H1 (cell line): ENCODE measurements around the gene LAMP1. TPM values are rescaled to one million over a fixed set of nuclear protein-coding genes. Genes with fewer than 3 reads are reported as not detected.

Source experiments
- CTCF ChIA-PET: fragments of 300-600 bp; sonication (Branson Sonifier 250); formaldehyde crosslinking; loops from one replicate; lab custom pipeline; 2021; ENCODE audit not compliant: partially characterized antibody; lab: Charles Lee
- POLR2A ChIA-PET: fragments of 300-600 bp; sonication (Branson Sonifier 250); formaldehyde crosslinking; loops from one replicate; lab custom pipeline; 2021; ENCODE audit warnings: inconsistent platforms; ENCODE audit not compliant: partially characterized antibody; lab: Charles Lee
- DNase-seq, 2 experiments: peaks; one replicate each; pipeline versions ENCODE4 v3.0.0 to v3.0.0-alpha.2; 2010 to 2022; ENCODE audit warnings: low spot score in 2 of 2, low read depth in 1 of 2, mixed read lengths in 1 of 2
- FAIRE-seq: peaks from 2 replicates; lab custom pipeline; 2011; peaks lifted over from hg19 to GRCh38; lab: Jason Lieb, UNC
- H2AFZ ChIP-seq: 2 replicates; pipeline ENCODE4 v1.8.1; 2012; ENCODE audit warnings: low read length, inconsistent platforms
- H2AK5ac ChIP-seq: 2 replicates; pipeline ENCODE4 v1.6.1; 2013; ENCODE audit warnings: low read depth, low read length
- H2BK120ac ChIP-seq: replicated peaks from 2 replicates; pipeline ENCODE3; 2013; ENCODE audit warnings: low read depth, low read length, inconsistent platforms
- H2BK12ac ChIP-seq: 2 replicates; pipeline ENCODE4 v1.6.1; 2013; ENCODE audit warnings: low read depth, low read length
- H2BK15ac ChIP-seq: 2 replicates; pipeline ENCODE4 v1.6.1; 2013; ENCODE audit warnings: low read length
- H2BK20ac ChIP-seq: 2 replicates; pipeline ENCODE4 v1.6.1; 2013; ENCODE audit warnings: low read length
- H2BK5ac ChIP-seq: 2 replicates; pipeline ENCODE4 v1.6.1; 2013; ENCODE audit warnings: low read depth, low read length
- H3K14ac ChIP-seq: 2 replicates; pipeline ENCODE4 v1.6.1; 2013; ENCODE audit warnings: inconsistent platforms; ENCODE audit not compliant: insufficient read length
- H3K18ac ChIP-seq: 2 replicates; pipeline ENCODE4 v1.6.1; 2013; ENCODE audit warnings: low read length; ENCODE audit errors: extremely low read depth
- H3K23ac ChIP-seq: 2 replicates; pipeline ENCODE4 v1.6.1; 2013; ENCODE audit warnings: inconsistent platforms; ENCODE audit not compliant: insufficient read length
- H3K23me2 ChIP-seq: 2 replicates; pipeline ENCODE4 v1.6.1; 2013; ENCODE audit warnings: low read depth, low read length
- H3K27ac ChIP-seq: 2 replicates; pipeline ENCODE4 v1.6.1; 2011; ENCODE audit warnings: low read depth, low read length, inconsistent platforms
- H3K27me3 ChIP-seq, 4 experiments: replicated peaks in 1 of 4; 1 replicate in 1 of 4; 2 replicates in 3 of 4; pipeline versions ENCODE4 v1.6.1 to v1.8.1; 2011 to 2013; ENCODE audit warnings: low read length in 3 of 4, mild to moderate bottlenecking in 3 of 4, inconsistent platforms in 2 of 4, mixed read lengths in 2 of 4, moderate library complexity in 1 of 4; ENCODE audit not compliant: control insufficient read depth in 3 of 4, insufficient read depth in 3 of 4; ENCODE audit errors: extremely low read depth in 1 of 4
- H3K36me3 ChIP-seq, 4 experiments: 2 replicates each; pipeline versions ENCODE4 v1.6.1 to v1.8.1; 2011 to 2013; ENCODE audit warnings: mild to moderate bottlenecking in 4 of 4, low read length in 3 of 4, moderate library complexity in 2 of 4, control low read depth in 1 of 4, inconsistent platforms in 1 of 4; ENCODE audit not compliant: insufficient read depth in 4 of 4, control insufficient read depth in 2 of 4
- H3K4ac ChIP-seq: replicated peaks from 2 replicates; pipeline ENCODE3; 2013; ENCODE audit warnings: low read length, low read depth, mixed read lengths, inconsistent platforms; ENCODE audit not compliant: insufficient read length
- H3K4me1 ChIP-seq, 4 experiments: replicated peaks in 1 of 4; 1 replicate in 1 of 4; 2 replicates in 3 of 4; pipeline versions ENCODE4 v1.6.1 to v1.8.1; 2011 to 2013; ENCODE audit warnings: low read length in 3 of 4, inconsistent platforms in 2 of 4, mixed read lengths in 1 of 4; ENCODE audit not compliant: insufficient read depth in 4 of 4, control insufficient read depth in 3 of 4
- H3K4me2 ChIP-seq, 2 experiments: 2 replicates each; pipeline versions ENCODE4 v1.6.1 to v1.8.1; 2011 to 2013; ENCODE audit warnings: low read depth in 2 of 2, low read length in 2 of 2, control low read depth in 1 of 2, inconsistent platforms in 1 of 2, mild to moderate bottlenecking in 1 of 2; ENCODE audit not compliant: insufficient read depth in 1 of 2
- H3K4me3 ChIP-seq, 4 experiments: fragments of 200-600, 300-600 bp in 1 of 4; sonication (generic), shearing (Covaris generic), sonication (Bioruptor Twin) in 1 of 4; 2 replicates each; pipeline versions ENCODE4 v1.5.1 to v1.8.1; 2011 to 2016; ENCODE audit warnings: low read length in 4 of 4, low read depth in 3 of 4, control low read depth in 2 of 4, inconsistent platforms in 2 of 4, mild to moderate bottlenecking in 2 of 4, mixed read lengths in 1 of 4, moderate library complexity in 1 of 4; ENCODE audit not compliant: insufficient read depth in 2 of 4; ENCODE audit errors: extremely low read depth in 1 of 4
- H3K56ac ChIP-seq: replicated peaks from 2 replicates; pipeline ENCODE3; 2013; ENCODE audit warnings: low read depth, mild to moderate bottlenecking, mixed read lengths, low read length, inconsistent platforms; ENCODE audit not compliant: insufficient read length
- H3K79me1 ChIP-seq: 2 replicates; pipeline ENCODE4 v1.6.1; 2013; ENCODE audit warnings: low read depth, low read length, control low read depth
- H3K79me2 ChIP-seq, 2 experiments: 2 replicates each; pipeline versions ENCODE4 v1.6.1 to v1.8.1; 2012 to 2013; ENCODE audit warnings: low read length in 2 of 2, mild to moderate bottlenecking in 2 of 2, inconsistent platforms in 1 of 2; ENCODE audit not compliant: insufficient read depth in 2 of 2, control insufficient read depth in 1 of 2
- H3K9ac ChIP-seq, 4 experiments: replicated peaks in 1 of 4; 1 replicate in 1 of 4; 2 replicates in 3 of 4; pipeline versions ENCODE4 v1.6.1 to v1.8.1; 2011 to 2013; ENCODE audit warnings: low read depth in 3 of 4, low read length in 3 of 4, control low read depth in 2 of 4, mild to moderate bottlenecking in 2 of 4, moderate library complexity in 2 of 4, inconsistent platforms in 1 of 4; ENCODE audit errors: extremely low read depth in 1 of 4
- H3K9me3 ChIP-seq, 2 experiments: 2 replicates each; pipeline versions ENCODE4 v1.6.1 to v1.8.1; 2012 to 2013; ENCODE audit warnings: mild to moderate bottlenecking in 2 of 2, moderate library complexity in 2 of 2, control low read depth in 1 of 2, inconsistent platforms in 1 of 2, low read depth in 1 of 2, low read length in 1 of 2, mixed read lengths in 1 of 2; ENCODE audit not compliant: insufficient read depth in 2 of 2
- H4K20me1 ChIP-seq, 2 experiments: replicated peaks in 1 of 2; 2 replicates each; pipeline versions ENCODE3 to v1.8.1; 2011 to 2013; ENCODE audit warnings: inconsistent platforms in 2 of 2, low read length in 2 of 2, mild to moderate bottlenecking in 1 of 2; ENCODE audit not compliant: insufficient read depth in 2 of 2, control insufficient read depth in 1 of 2
- H4K5ac ChIP-seq: 2 replicates; pipeline ENCODE4 v1.6.1; 2013; ENCODE audit warnings: low read length, low read depth, mixed read lengths, inconsistent platforms; ENCODE audit not compliant: insufficient read length
- H4K8ac ChIP-seq: 2 replicates; pipeline ENCODE4 v1.8.0; 2013; ENCODE audit warnings: mild to moderate bottlenecking, moderate library complexity, low read length, inconsistent platforms; ENCODE audit not compliant: insufficient read depth; ENCODE audit errors: extremely low read depth
- H4K91ac ChIP-seq: replicated peaks from 2 replicates; pipeline ENCODE3; 2013; ENCODE audit warnings: low read length, mixed read lengths, inconsistent platforms; ENCODE audit not compliant: insufficient read length
- CHD1 ChIP-seq: IDR thresholded peaks from 2 replicates; pipeline ENCODE4 v1.6.1; 2012; ENCODE audit warnings: low read depth, low read length, improper control_type of control experiment
- CREB1 ChIP-seq: IDR thresholded peaks from 2 replicates; pipeline ENCODE4 v1.6.1; 2012; ENCODE audit warnings: inconsistent platforms
- EP300 ChIP-seq, 2 experiments: IDR thresholded peaks; 1 replicate in 1 of 2; 2 replicates in 1 of 2; pipeline ENCODE4 v1.6.1; 2011 to 2012; ENCODE audit warnings: low read depth in 2 of 2, low read length in 2 of 2, mild to moderate bottlenecking in 2 of 2, borderline replicate concordance in 1 of 2, inconsistent platforms in 1 of 2, moderate library complexity in 1 of 2
- KDM4A ChIP-seq: IDR thresholded peaks from one replicate; pipeline ENCODE4 v1.7.1; 2012; ENCODE audit warnings: low read depth, mild to moderate bottlenecking, moderate library complexity, low read length, inconsistent platforms; ENCODE audit not compliant: severe bottlenecking
- POLR2A ChIP-seq, 2 experiments: IDR thresholded peaks; 1 replicate in 1 of 2; 2 replicates in 1 of 2; pipeline ENCODE4 v1.6.1; 2011; ENCODE audit warnings: low read depth in 2 of 2, low read length in 2 of 2, mild to moderate bottlenecking in 2 of 2; ENCODE audit errors: control extremely low read depth in 1 of 2
- POLR2AphosphoS5 ChIP-seq: IDR thresholded peaks from 2 replicates; pipeline ENCODE4 v1.6.1; 2011; ENCODE audit warnings: low read depth, low read length
- SP4 ChIP-seq: IDR thresholded peaks from 2 replicates; pipeline ENCODE4 v1.6.1; 2012; ENCODE audit warnings: low read length, inconsistent platforms
- ZNF274 ChIP-seq: IDR thresholded peaks from 2 replicates; pipeline ENCODE4 v1.7.0; 2012; ENCODE audit warnings: low read length, borderline replicate concordance; ENCODE audit errors: extremely low read depth
- whole genome bisulfite sequencing, 2 experiments: shearing (Covaris generic) in 1 of 2; methylation state at CpG; one replicate each; pipeline versions ENCODE4 v1.1.6 to v1.1.7; 2013 to 2015; ENCODE audit warnings: low lambda C conversion rate in 2 of 2, mixed read lengths in 2 of 2, inconsistent platforms in 1 of 2, low coverage in 1 of 2, missing lambda C conversion rate in 1 of 2; ENCODE audit not compliant: insufficient replicate concordance in 2 of 2, insufficient coverage in 1 of 2, insufficient read length in 1 of 2; ENCODE audit errors: extremely low coverage in 1 of 2, missing lambda C conversion rate in 1 of 2; 5-methylcytosine and 5-hydroxymethylcytosine counted together
- polyA plus RNA-seq, 7 experiments: library from polyadenylated mRNA; depleted of rRNA in 3 of 7; stranded (reverse) in 5 of 7; unstranded in 2 of 7; fragments of >200 nt in 5 of 7; fragments of 200-250 nt in 2 of 7; gene quantifications; 1 replicate in 5 of 7; 2 replicates in 1 of 7; 4 replicates in 1 of 7; pipeline versions ENCODE4 v1.2.1 to v1.2.3, GENCODE V29; 2011 to 2013; ENCODE audit warnings: missing spikeins in 2 of 7, mixed read lengths in 2 of 7
- total RNA-seq: library from RNA; stranded (reverse); fragmentation: NEBNext Ultra II Directional; extraction: Animal tissue kit (Norgen Biotek cat#: 25700); gene quantifications from 2 replicates; pipeline ENCODE4 v1.2.1, GENCODE V29; 2021

The LAMP1 gene
- total and polyA plus RNA-seq, 2 of the 8 experiments (the other 6 are each of a cell fraction or from before 2014, with no cell fraction given) = 97.6 to 140 TPM

DNA sequence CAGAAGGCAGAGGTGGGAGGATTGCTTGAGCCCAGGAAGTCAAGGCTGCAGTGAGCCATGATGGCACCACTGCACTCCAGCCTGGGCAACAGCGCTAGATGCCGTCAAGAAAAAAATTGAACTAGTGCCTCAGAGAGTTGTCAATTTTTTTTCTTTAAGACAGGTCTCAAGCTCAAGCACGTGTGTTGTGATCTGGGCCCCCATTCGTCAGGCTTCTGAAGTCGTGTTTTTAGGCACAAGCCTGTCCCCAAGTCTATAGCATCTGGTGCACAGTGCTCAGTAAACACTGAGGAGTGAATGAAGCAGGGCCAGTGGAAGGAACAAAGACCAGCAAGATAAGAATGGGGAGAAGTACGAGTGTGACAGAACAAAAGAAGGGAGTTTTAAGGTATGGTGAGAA lies 23.7 kb upstream of the LAMP1 start:
- no peak overlapping the region for H4K91ac ChIP-seq
- no peaks in the 10 kb centered on the region for H3K27me3 ChIP-seq
- H2BK120ac ChIP-seq = no peak overlapping the region
- H2BK20ac ChIP-seq = no peak overlapping the region
- no peak overlapping the region for H2BK5ac ChIP-seq
- H3K14ac ChIP-seq = no peak overlapping the region
- H2BK15ac ChIP-seq = no peak overlapping the region
- H3K23me2 ChIP-seq = no peaks in the 10 kb centered on the region
- no peak overlapping the region for H3K27ac ChIP-seq
- ChIA-PET CTCF (interaction anchor here (0.6 to 2.9 kb wide), 7 partner anchors 9 to 178 kb away, joined by 3 to 11 read pairs (median 3); no protein-coding TSS in a partner anchor), POLR2A (interaction anchor here (0.7 to 1.5 kb wide), 3 partner anchors 9 to 56 kb away, joined by 3 read pairs; no protein-coding TSS in a partner anchor)
- H3K4ac ChIP-seq = no peak overlapping the region
- no peak overlapping the region for H2BK12ac ChIP-seq
- no peak overlapping the region for H3K18ac ChIP-seq
- H3K79me2 ChIP-seq = no peaks in the 10 kb centered on the region
- no peak overlapping the region for H3K4me3 ChIP-seq
- no peak overlapping the region for H3K9ac ChIP-seq
- H4K5ac ChIP-seq = no peak overlapping the region
- H4K20me1 ChIP-seq = no peaks in the 10 kb centered on the region
- no peaks in the 10 kb centered on the region; a peak in 1 of 8 replicates for H3K36me3 ChIP-seq
- no peak overlapping the region for H3K56ac ChIP-seq
- FAIRE-seq (no peak), DNase-seq (no peak)
- H2AFZ ChIP-seq = no peak overlapping the region
- H3K4me1 ChIP-seq = no peaks in the 10 kb centered on the region
- H3K4me2 ChIP-seq = no peak overlapping the region
- no peak overlapping the region for H3K23ac ChIP-seq
- H4K8ac ChIP-seq = no peak overlapping the region
- no peak overlapping the region for H2AK5ac ChIP-seq
- H3K79me1 ChIP-seq = no peaks in the 10 kb centered on the region
- no peaks in the 10 kb centered on the region for H3K9me3 ChIP-seq
- 85% methylated on average over 6 of the region's 6 CpGs; no CpG with 5 or more reads in 1 of the 2 experiments for WGBS, 2 experiments
- TF ChIP-seq POLR2AphosphoS5 = no peak
- no peak for TF ChIP-seq KDM4A
- no peak for TF ChIP-seq SP4
- TF ChIP-seq CHD1 = no peak
- TF ChIP-seq EP300 (IDR thresholded peaks at IDR 0.05; ENCODE audit: borderline replicate concordance in 1 of 2, low read depth in 2 of 2, low read length in 2 of 2) = no peak
- TF ChIP-seq CREB1 = no peak
- TF ChIP-seq ZNF274 = no peak
- TF ChIP-seq POLR2A (IDR thresholded peaks at IDR 0.05; ENCODE audit: control extremely low read depth in 1 of 2, low read depth in 2 of 2, low read length in 2 of 2) = no peak
